KOPT-K1 (cell line): ENCODE data around the gene NFIA.

Experiments
- H3K27ac ChIP-seq: fragments of 200-600 bp; sonication (generic); 2 replicates; pipeline ENCODE4 v1.5.1; 2016; ENCODE audit warnings: antibody characterized with exemption, mild to moderate bottlenecking, low read depth, low read length; ENCODE audit not compliant: poor library complexity, severe bottlenecking
- H3K36me3 ChIP-seq: fragments of 200-600 bp; sonication (generic); 2 replicates; pipeline ENCODE4 v1.5.1; 2017; ENCODE audit warnings: antibody characterized with exemption, mild to moderate bottlenecking, low read length, moderate library complexity; ENCODE audit not compliant: insufficient read depth
- H3K9me3 ChIP-seq: fragments of 200-600 bp; sonication (generic); 2 replicates; pipeline ENCODE4 v1.5.1; 2017; ENCODE audit warnings: antibody characterized with exemption, low read length, mild to moderate bottlenecking; ENCODE audit not compliant: insufficient read depth, poor library complexity, severe bottlenecking

The NFIA gene

DNA sequence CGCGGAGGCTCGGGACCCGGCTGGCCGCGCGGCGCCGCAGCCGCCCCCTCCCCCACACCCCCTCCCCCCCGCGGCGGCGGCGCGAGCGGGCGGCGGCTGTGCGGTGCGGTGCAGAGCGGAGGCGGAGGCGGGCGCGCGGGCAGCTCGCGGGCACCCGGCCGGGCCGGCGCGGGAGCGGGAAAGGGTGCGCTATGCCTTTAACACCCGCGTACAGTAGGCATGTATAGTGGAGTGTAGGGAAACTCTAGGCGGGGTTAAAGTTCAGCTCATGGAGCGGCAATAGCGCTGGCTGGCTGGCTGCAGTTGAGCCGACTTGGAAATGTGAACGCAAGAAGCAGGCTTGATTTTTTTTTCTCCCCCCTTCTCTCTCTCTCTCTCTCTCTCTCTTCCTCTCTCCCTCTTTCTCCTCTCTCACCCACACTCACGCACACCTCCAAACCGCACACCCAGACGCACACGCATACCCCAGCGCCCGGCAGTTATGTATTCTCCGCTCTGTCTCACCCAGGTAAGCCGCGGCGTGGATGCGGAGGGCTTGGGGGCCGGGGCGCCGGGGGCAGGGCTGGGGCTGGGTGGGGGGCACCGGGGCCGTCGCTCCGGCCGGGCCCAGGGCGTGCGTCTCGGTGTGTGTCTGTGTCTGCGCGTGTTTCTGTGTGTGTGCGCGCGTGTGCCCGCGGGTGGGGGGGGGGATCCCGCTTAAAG lies at the start of gene NFIA:
Gene NFIA (plus strand): TSS at position 251 of the 702 bp plus-strand sequence.
- Histone ChIP-seq H3K9me3 (no peaks in the 10 kb centered on the region), H3K27ac (no peak within 1 kb of the TSS), H3K36me3 (no peaks in the 10 kb centered on the region)

DNA sequence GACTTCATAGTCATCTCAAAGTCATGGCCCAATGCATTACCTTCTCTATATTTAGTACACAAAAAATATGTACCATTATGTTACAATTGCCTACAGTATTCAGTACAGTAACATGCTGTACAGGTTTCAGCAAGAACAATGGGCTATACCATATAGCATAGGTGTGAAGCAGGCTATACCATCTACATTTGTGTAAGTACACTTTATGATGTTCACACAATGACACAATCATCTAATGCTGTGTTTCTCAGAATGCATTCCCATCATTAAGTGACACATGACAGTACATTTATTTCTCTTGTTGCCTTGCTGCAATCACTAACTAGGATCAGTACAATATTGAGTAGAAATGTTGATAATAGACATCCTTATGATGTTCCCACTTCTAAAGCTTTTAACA lies 46.5 kb upstream of the NFIA start:
- H3K9me3 ChIP-seq = no peaks in the 10 kb centered on the region
- no peak overlapping the region for H3K27ac ChIP-seq
- no peaks in the 10 kb centered on the region for H3K36me3 ChIP-seq

DNA sequence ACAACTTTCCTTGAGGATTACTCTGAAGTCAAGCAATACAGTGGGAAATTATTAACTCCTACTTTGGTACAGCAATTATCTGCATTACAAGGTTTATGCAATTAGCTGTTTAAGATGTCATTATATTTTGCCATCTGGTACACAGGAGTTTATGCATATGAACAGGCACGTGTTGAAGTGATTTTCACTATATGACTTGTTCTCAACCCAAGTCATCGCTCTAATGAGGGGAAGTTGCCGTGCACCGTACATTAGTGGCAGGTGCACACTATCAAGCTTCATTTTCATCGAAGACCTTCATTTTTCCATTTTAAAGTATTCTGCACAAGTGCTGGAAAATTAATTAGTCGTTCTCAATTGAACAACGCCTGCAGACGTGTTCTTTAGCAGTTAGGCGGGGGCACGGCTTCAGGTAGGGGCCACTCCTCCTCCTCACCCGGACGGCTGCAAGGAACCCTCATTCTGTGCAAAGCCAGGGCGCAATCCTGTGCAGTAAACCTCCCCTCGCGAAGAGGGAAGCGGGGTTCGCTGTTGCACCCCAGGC lies 39.8 kb upstream of the NFIA start:
- Histone ChIP-seq H3K27ac (no peak overlapping the region), H3K36me3 (no peaks in the 10 kb centered on the region), H3K9me3 (no peaks in the 10 kb centered on the region)

DNA sequence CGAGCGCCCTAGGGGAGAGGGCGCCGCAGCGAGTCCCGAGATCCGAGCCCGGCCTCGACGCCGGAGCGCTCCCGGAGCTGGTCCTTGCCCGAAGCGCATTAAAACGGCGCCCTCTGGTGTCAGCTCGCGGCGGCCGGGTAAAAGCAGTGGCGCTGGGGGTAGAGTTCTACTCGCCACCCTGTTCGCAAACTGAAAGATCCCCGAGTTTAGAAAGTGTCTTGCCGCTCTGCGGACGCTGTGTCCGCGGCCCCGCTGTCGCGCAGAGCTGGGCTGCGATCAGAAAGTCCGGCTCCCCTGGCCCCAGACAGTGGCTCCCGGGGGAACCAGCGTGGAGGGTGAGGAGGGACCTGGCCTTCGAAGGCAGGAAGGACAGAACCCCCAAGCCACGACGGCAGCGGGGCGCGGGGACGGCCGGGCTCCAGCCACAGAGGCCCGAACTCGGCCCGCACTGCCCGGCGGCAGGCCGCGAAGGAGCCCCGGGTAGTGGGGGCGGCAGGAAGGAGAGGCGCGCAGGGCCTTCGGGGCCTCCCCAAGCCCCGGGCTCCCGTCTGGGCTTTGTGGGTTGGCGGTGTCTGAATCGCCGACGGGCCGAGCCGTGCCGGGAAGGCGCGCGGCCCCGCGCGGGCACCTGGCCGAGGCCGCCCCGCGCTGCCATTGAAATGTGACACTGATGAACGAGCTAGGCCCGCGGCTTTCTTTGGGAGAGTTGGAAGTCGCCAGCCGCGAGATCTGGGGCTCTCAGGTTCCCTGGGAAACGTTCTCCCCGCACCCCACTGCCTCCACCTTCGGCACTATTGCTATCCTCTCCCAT lies 39.1 kb upstream of the NFIA start:
- H3K36me3 ChIP-seq = no peaks in the 10 kb centered on the region
- no peak overlapping the region for H3K27ac ChIP-seq
- H3K9me3 ChIP-seq = no peaks in the 10 kb centered on the region

DNA sequence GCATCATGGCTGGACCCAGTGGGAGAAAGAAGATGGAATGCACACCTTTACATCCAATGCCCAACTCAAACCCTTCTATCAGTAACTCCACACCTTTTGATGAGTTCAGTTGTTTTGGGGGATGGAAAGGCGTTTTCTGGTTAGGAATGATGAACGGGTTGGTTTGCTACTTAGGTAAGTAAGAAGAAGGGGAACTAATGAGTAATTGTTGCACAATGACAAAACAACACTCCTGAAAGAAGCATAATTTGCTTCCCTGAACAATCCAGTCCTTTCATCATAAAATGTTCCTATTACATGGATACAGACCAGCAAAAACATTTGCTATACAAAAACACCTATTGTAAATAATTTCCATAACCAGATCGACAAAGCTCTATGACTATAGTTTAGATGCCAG lies 35.9 kb upstream of the NFIA start:
- Histone ChIP-seq H3K27ac (no peak overlapping the region), H3K9me3 (no peaks in the 10 kb centered on the region), H3K36me3 (no peaks in the 10 kb centered on the region)

DNA sequence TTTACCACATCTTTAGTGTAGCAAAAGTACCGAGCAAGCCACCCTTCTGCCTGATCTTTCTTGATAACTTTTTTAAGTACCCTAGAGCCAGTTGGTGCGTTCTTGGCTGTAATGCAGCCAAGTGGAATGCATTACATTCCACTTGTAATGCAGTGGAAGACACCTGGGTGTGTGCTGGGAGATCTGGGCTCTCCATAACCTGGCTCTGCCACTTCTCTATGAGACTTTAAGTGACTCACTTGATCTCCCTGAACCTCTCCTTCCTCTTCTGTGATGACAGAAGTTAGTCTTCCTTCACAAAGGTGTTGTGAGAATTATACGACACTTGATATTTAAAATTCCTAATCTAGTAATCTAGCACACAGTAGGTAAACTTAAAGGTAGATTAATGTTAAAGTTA lies 35.3 kb upstream of the NFIA start:
- Histone ChIP-seq H3K9me3 (no peaks in the 10 kb centered on the region), H3K36me3 (no peaks in the 10 kb centered on the region), H3K27ac (no peak overlapping the region)

DNA sequence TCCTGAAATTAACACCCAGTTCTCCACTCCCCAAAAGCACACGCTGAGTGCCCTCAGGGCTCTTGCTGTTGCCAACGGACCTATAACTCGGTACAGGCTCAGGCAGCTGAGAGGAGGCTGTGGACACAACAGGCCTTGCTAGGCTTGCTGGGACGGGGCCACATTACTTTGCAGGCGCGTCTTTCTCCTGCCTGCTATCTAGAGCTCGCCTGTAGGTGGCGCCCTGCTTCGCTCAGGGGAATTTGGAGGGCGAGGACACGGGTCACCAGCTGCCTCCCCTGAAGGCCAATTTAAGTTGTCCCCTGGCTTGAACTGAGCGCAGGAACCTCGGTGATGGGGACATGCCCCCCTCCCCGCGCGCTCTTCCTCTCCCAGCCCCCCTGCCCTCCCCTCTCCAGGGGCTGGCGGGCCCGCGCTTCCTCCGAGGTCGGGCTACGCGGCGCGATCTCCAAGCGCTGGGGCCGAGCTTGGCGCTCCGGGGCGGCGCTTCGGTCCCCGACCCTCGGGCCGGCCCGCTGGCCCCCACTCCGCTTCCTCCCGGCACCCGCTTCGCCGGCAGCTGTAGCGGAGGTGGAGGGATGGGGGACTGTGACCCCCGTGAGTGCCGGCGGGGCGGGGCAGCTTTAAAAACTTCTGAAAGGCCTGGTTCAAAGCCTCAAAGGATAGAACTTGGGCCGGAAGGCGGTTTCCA lies 32.4 kb upstream of the NFIA start:
- no peaks in the 10 kb centered on the region for H3K9me3 ChIP-seq
- H3K27ac ChIP-seq = no peak overlapping the region
- no peaks in the 10 kb centered on the region for H3K36me3 ChIP-seq

DNA sequence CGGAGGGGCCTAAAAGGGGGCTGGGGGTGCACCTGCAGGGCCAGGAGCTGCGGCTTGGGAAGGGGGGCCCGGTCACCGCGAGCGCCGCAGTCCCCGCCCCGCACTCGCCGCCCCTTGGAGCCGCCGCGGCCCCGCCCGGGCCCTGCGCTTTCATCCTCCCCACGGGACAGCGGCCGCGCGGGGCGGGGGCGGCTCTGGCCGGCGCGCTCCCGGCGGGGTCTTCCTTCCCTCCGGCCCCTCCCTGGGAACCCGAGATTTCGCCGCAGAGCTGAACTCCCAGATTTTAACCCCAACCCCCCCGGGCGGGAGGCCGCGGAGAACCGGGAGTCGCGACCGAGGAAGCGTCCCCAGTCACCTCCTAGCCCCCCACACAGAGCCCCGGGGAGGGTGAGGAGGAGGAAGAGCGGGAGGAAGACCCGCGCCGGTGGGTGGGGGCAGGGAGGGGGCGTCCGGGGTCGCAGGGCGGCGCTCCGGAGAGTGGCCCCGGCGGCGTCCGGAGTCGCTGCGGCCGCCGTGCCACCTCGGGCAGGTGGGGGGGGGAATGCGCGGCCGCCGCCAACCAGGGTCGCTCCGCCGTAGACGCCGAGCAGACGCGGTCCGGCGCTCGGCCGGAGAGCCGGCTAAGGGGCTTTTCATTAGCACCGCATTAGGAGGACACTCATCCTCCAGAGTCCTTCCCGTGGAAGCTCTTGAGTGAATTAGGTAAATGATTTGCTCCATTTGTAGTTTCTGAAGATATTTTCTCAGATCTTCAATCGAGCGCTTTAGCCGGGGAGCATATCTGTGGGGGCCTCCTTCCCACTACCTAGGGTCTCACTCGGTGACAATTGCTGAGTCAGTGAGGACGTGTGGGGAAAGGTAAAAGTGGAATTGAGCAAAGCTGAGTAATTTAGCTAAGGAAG lies 31.6 kb upstream of the NFIA start:
- H3K27ac ChIP-seq = no peak overlapping the region
- no peaks in the 10 kb centered on the region for H3K9me3 ChIP-seq
- H3K36me3 ChIP-seq = no peaks in the 10 kb centered on the region

DNA sequence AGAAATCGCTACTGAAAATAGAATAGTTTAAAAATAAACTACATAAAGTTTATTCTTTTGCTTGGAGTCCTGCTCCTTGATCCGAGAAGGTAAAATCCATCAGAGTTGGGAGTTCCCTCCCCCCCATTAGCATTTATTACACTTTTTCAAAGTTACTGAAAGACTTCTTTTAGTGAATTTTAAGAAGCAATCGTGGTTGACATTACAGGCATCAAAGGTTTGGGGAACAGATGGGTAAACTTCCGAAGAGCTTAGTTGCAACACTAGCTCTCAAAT lies 31.0 kb upstream of the NFIA start:
- no peaks in the 10 kb centered on the region for H3K36me3 ChIP-seq
- H3K9me3 ChIP-seq = no peaks in the 10 kb centered on the region
- no peak overlapping the region for H3K27ac ChIP-seq

DNA sequence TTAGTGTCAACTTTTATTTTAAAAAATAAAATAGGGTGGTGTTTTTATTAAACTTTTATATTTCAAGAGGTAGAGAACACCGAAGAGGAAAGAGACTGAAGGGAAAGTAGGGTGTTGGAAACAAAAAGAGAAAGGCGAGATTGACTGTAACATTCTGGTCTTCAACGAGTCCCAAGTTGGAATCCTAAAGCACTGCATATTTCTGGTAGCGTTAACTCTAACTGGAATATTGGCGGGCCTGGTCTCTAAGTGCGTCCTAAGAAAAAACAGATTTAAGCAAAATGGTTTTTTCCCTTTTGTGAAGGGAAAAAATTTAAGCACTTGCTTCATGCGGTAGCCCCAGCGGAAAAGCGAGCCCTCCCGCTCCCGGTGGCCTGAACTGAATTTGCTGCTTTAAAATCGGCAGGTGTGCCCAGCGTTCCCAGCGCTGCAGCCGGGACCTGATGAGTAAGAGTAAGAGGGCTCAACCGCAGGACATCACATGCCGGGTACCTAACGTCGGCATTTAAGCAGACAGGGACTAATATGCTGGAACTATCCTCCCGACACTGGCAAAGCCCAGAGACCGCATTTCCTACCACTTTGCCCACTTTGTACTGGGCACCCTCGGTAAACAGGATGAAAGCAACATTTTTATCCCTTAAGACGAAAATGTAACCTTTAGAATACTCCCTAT lies 30.5 kb upstream of the NFIA start:
- H3K36me3 ChIP-seq = no peaks in the 10 kb centered on the region
- H3K9me3 ChIP-seq = no peaks in the 10 kb centered on the region
- no peak overlapping the region for H3K27ac ChIP-seq

DNA sequence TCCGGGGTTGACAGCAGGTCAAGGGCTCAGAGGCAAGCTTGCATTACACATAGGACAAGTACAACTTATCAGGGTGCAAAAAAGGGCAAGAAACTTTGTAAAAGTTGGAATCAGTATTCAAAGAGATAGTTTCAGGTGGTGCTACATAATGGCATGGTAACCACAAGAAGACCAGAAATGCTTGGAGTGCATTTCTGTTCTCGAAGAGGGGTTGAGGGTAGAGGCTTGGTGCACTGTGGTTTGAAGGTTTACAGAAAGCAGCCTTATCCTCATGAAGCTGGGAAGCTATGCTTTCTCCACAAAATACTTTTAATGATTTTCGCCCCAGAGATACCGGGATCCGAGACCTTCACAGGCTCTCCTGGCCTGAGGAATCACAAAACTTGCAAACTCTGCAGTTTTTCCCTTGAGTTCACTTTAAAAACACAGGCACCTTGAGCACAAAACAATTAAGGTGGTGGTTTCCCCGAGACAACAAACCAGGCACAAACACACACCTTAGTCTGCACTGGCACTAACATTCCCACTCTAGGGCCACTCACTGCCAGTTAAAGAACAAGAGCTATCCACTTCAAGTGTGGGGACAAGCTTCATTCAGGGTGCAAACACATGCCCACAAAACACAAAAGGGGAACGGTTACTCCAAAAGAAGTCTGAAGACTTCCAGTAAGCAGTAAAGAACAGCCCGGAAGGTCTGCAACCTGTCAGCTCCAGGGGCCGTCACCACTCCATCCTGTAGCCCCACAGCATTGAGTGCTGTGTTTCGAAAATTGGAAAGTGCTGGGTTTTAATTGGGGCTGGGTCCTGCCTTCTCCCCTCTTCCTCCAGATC lies 29.8 kb upstream of the NFIA start:
- H3K9me3 ChIP-seq = no peaks in the 10 kb centered on the region
- no peaks in the 10 kb centered on the region for H3K36me3 ChIP-seq
- no peak overlapping the region for H3K27ac ChIP-seq

DNA sequence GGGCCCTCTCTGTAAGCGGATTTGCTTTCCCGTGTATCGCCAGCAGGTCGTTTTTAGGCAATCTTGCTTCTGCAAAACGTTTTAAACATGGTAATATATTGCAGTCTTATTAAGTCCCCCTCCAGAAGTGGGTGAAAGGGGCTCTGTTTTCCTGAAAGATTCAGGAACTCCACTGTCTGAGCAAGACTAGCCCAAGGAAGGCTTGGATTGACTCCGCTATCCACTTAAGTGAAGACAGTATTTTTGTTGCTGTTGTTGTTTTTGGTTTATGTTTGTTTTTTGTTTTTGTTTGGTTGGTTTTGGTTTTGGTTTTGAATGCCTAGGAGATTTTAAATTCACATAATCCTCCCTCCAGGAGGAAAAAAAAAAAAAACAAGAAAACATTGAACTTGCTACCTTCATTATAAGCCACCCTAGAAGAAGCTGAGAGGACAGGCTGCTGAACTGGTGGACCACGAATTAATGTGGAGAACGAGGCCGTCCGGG lies 29.1 kb upstream of the NFIA start:
- Histone ChIP-seq H3K36me3 (no peaks in the 10 kb centered on the region), H3K27ac (no peak overlapping the region), H3K9me3 (no peaks in the 10 kb centered on the region)

DNA sequence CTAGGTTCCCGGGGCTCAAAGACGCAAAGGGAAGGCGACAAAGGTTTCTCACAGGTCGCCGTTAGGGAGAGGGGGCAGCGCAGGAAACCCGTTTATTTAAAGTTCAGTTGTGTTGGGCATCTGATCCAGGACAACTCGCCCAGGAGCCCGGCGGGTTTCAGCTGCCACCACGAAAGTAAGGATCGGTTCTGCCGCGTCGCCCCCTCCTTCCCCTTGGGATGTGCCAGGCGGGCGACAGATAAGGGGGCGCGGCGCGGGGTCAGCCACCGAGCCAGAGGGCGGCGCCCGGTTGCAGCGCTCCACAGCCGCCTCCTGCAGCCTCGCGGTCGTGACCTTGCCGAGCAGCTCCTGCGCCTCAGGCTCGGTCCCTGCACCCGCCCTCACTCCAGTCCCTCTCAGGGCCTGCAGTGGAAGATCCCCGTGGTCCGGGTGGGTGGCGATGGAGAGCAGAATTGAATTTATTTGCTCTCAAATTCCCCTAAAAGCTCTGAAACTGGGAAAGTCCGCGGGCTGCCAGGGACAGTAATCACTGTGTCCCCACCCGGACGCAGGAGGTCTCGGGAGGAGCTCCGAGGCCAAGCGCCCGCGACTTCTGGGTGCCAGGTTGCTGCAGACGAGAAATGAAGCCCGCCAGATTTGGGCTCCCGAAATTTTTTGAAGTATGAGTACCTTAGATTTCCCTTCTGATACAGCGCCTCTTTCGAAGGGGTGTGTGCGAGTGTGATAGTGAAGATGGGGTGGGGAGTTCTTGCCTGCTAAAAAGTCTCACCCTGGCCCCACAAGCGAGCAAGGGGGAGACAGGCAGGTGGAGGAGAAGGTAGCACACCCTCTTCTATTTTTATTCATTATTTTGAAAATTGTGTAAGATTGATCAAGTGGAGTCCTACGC lies 28.4 kb upstream of the NFIA start:
- no peak overlapping the region for H3K27ac ChIP-seq
- no peaks in the 10 kb centered on the region for H3K9me3 ChIP-seq
- H3K36me3 ChIP-seq = no peaks in the 10 kb centered on the region
